Left lobe of liver (tissue), 2 donors: Measurements from ENCODE around the gene KIF2C. TPM values are rescaled to one million over a fixed set of nuclear protein-coding genes. Genes with fewer than 3 reads are reported as not detected.
"Not testable (repeated sequence)": the region's sequence is repeated elsewhere in the genome, so short reads cannot be mapped to it uniquely, and the experiment has no call there.

Experiments used
- ATAC-seq: fragments of 200-7000 bp; cut with Tn5 transposase; one replicate; pipeline ENCODE4 v1.9.1; 2020; ENCODE audit warnings: mild to moderate bottlenecking, moderate library complexity
- DNase-seq: peaks from one replicate; pipeline ENCODE4 v3.0.0-alpha.2; 2020; ENCODE audit warnings: low spot score
- total RNA-seq: library from RNA; stranded (reverse); gene quantifications from one replicate; pipeline ENCODE4 v1.2.1, GENCODE V29; 2021
- donor health status: DM: no; HTN: no; CAD: no; lungs with moderate emphysema.
- donor health status: DM: no; HTN: yes; CAD: no.

KIF2C gene
- total RNA-seq, 1 donor from 2014 or later, result 0.73 TPM

DNA sequence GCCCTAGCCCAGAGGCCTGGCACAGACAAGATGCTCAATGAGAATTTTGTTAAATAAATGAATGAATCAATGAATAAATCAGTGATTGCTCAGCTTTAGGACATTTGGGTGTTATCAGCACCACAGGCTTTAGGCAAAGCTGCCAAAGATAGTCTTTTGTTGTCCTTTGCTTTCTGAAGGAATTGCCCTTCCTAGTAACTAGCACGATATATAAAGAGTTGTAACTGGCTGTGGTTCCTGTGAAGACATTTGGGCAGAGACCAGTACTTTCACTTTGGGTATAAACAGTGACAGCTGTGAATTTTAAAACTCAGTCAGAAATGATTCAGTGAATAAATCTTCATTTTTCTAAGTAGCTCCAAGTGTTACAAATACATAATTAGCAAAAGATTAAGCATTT is 22.0 kb upstream of the KIF2C start:
- DNase-seq, result no peak

DNA sequence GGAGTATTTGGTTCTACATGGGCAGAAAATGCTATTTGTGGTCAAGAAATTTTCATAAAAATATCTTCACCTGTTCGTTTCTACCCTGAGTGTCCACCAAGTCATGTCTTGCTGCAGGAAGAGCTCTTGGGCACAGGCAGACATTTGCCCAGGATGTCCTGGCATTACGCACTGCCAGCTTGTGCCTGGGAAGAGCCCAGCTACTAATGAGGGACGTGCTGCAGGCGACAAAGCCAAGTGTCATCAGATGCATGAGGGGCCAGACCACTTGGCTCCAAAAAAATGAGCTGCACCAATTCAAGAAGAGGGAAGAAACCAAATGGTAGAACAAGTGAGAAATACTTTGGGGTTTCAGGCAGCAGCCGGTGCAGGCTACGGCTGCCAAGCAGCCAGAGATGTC is 21.5 kb upstream of the KIF2C start:
- DNase-seq (no peak), ATAC-seq (no peak)

More for the DNA sequence above, 22.0 kb upstream of the KIF2C start:
- no peak for ATAC-seq

DNA sequence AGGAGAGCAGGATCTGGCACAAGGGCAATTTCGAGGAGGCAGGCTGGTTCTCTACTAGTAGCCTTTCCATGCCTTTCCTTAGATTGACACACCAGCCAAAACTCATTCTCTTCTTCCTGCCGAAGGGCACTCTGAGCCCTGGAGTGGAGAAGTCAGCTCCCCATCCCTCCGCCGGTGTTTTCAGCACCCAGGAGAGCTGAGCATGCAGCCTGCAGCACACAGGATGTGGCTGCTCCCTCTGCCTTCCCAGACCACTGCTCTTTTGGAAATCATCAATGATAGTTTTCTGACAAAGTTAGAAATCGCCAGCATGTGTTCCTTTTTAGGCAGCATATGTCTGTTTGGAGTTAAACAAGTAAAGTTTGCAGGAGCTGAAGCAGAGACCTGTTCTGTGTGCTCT is 20.3 kb upstream of the KIF2C start:
- no peak for ATAC-seq
- DNase-seq, result no peak

DNA sequence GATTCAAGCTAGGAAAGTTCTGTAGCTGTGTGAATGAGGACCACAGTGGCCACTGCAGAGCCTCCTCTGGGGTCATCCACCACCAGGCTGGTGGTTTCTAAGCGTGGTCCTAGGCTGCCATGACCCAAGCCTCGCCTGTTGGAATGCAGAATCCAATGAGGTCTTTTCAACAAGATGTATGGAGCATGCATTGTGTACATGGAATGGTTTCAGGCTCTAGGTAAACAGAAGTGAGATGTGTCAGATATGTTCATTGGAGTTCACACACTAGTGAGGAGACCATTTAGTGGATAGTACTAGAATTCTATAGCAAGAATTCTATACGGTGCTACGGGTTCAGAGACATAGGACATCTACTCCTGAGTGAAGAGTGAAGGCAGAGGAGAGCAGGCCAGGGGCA is 19.4 kb upstream of the KIF2C start:
- DNase-seq (no peak), ATAC-seq (no peak)

DNA sequence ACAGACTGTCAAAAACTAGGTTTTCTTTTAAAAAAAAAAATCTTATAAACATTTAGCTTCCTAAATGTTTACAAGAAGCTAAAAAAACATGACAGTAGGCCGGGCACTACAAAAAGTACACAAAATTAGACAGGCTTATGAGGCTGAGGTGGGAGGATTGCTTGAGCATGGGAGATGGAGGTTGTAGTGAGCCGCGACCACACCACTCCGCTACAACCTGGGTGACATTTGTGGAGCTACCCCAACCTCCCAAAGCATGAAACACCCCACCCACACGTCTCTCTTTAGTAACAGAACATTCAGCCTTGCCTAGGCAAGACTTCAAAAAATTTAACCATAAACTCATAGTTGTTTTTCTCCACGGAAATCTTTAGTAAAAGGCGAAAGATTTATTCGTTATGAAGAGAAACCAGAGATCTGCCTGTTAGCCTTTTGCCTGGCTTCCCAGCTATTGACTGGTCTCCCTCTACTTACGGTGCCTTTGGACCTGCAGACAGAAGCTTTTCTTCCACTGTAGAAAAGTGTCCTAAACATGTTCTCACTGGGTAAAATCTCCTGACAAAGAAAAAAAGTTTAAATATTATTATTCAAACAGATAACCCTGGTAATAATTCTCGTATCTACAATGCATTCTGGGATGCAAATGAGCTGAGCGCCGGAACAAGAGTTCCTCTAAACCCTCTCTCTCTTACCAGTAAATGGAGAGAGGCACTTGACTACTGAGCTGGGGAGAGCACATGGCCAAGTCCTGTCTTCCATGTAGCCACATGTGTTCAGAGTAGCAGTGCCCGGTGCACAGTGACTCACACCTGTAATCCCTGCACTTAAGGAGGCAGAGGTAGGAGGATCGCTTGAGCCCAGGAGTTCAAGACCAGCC is 17.9 kb upstream of the KIF2C start:
- DNase-seq (no peak), ATAC-seq (peak; percentile 44)

DNA sequence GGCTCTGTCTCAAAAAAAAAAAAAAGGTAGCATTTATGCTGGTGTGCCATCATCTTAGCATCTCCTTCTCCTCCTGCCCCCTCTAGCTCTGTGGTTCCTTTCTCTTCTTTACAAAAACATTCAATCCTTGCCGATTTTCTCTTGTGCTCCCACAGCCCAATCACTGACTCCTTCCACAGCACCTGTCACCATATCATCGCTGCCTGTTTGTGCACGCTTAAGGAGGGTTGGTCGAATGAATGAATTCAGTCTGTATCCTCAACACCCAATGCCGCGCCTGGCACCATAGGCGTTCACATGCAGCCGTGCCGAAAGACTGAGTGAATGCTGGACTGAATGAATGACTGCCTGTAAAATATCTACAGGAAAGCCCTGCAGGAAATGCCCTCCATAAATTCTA is 16.6 kb upstream of the KIF2C start:
- no peak for ATAC-seq

DNA sequence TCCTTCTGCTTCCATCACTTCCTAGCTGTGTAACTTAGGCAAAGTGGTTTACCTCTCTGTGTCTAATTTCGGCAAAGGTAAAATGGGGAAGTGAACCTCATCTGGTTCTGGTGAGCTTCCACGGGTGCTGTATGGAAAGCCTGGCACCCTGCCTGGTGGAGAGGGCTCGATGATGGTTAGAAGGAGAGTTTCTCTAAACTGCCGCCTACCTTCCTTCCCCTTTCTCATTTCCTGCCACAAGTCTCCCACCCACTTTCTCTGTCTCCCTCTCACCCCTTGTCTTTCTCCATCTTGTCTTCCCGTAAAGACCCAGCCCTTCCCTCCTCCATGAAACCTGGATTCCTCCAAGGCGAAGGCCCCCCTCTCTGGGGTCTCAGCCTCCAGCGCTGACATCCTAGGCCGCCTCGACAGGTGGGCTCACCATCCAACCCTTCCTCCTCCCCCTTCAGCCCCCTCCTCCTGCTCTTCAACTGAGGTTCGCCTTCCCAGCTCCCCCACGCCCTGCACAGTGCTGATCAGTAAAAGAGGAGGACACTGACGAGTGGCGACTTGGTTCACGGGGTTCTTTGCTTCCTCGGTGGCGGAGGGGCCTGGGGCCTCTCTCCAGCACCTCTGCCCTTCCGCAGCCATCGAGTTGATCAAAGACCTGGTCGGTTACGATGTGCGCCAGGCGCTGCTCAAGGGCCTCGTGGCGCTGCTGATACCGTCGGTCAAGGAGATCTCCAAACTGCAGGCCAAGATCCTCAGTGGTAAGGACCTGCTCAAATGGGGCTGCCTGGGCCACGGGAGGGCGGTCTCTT is 15.9 kb upstream of the KIF2C start:
- ATAC-seq (no peak), DNase-seq (no peak)

More for the DNA sequence above, 16.6 kb upstream of the KIF2C start:
- DNase-seq, result no peak

DNA sequence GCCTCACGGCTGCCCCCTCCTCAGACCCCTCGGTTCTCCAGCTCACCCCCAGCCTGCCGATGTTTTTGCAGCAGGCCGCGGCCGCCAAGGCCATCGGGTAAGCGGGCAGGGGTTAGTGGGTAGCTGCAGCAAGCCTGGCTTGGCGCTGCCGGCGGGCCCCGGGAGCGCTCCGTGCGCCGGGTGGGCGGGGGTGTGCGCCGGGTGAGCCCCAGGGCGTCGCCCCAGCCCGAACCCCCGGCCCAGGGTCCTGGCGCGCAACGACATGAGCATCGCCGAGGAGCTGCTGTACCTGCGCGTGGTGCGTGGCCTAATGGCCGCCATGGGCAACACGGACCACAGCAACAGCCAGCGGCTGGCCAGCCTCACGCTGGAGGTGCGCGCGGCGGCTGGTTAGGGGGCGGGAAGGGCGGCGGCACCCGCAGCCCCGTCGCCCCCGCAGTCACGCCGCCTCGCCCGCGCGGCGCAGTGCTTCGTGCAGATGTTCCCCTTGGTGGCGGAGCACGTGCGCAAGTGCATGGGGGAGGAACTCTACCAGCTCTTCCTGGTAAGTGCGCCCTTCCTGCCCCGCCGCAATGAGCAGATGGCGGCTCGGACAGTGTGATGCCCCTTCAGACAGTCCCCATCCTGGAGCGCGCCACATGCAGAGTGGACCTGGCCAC is 15.2 kb upstream of the KIF2C start:
- no peak for DNase-seq

DNA sequence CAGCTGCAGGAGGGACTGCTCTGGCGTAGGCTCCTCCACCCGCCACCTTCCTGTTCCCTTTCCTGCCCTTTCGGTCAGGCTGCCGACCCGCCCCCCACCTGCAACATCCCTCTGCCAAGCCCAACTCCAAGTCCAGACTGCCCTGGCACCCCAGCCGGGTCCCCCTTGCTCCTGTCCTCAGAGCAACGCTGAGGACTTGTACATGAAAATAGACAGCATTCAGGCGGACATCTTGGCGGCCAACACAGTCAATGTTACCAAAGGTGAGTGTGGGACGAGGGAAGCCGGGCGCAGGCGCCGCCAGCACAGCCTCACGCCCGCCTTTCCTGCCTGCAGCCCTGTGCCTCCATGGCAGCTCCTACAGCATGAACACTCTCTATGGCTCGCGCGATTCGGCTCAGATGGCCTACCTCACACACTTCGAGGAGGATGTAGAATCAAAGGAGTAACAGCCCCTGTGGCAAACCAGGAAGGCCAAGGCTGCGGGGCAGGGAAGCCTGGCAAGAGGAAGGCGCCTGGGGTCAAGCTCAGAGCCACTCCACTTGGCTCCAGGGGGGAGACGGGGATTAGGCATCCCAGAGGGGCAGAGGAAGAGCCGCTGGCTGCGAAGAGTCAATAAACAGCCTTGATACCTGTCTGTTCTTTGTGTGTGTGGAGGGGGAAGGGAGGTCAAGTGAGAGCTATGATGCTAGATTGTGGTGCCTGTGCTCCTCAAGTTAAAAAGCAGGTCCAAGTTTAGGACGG is 14.5 kb upstream of the KIF2C start:
- ATAC-seq, result no peak
- no peak for DNase-seq

More for the DNA sequence above, 15.2 kb upstream of the KIF2C start:
- ATAC-seq, result no peak

DNA sequence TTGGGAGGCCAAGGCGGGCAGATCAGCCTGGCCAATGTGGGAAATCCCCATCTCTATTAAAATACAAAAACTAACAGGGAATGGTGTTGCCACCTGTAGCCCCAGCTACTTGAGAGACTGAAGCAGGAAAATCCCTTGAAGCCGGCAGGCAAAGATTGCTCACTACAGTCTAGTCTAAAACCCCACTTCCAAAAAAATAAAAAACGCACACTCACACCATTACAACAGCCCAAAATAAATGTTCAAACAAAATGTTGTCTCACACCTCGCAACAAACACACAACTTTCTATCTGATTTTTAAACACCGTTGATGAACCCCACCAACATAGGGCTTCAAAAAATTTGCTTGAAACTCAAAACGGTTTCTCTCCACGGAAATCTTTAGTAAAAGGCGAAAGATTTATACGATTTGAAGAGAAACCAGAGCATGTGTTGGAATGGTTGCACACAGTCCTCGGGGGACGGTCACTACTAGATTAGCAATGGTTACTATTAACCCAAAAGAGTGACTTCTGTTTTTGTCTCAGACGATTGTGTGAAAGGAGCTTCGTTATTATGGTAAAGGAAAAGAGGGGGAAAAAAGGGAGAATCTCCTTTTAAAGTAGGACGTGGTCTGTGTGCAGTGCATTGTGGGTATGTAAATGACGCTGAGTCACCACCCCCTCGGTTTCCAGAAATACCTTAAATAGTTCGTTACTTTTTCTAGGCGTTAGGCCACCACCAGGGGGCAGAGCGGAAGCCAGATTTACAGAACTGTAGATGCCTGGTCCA is 8.7 kb upstream of the KIF2C start, which contains the start of gene RNU5D-1:
RNU5D-1 (minus strand) TSS at position 430 of the 772 bp plus-strand sequence.
- peak; percentile 94 for DNase-seq
- peak; percentile 92 for ATAC-seq

DNA sequence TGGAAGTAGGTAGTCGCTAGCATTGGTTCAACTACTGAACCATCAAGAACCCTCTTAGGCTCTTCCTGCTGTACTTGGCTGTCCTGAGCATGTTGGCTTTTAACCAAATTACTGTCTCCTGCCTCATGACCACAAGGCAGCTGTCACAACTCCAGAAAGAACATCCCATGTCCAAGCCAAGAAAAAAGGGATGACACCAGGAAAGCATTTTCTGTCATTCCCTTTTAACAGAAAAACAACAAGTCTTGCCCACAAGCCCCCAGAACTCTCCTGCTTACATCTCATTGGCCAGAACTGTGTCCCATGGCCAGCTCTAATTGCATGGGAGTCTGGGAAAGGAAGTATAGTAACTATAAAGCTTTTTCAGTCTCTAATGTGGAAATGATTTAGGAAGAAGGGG is 6.3 kb upstream of the KIF2C start:
- DNase-seq (no peak), ATAC-seq (no peak)

DNA sequence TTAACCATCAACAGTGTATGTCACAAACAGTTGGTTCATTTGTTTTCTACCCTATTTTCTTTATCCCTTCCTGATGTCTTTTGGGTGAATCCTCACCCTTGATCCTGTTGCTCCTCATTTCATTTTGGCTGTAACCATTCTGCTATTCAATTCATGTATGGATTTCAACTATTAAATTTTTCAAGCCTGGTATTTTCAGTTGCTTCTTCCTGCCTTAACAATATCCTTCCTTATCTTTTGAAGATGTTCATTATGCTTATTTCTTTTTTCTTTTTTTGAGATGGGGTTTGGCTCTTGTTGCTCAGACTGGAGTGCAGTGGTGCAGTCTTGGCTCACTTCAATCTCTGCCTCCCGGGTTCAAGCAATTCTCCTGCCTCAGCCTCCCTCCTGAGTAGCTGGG is 5.9 kb upstream of the KIF2C start:
- DNase-seq (no peak), ATAC-seq (no peak)

DNA sequence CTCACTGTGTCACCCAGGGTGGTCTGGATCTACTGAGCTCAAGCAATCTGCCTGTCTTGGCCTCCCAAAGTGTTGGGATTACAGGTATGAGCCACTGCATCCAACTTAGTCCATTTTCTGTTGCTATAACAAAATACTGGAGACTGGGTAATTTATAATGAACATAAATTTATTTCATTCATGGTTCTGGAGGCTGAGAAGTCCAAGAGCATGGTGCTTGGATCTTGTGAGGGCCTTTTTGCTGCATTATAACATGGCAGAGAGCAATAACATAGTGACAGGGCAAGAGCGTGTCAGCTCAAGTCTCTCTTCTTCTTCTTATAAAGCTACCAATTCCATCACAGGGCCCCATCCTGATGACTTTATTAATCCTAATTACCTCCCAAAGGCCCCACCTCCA is 3.6 kb upstream of the KIF2C start:
- ATAC-seq (no peak), DNase-seq (no peak)

DNA sequence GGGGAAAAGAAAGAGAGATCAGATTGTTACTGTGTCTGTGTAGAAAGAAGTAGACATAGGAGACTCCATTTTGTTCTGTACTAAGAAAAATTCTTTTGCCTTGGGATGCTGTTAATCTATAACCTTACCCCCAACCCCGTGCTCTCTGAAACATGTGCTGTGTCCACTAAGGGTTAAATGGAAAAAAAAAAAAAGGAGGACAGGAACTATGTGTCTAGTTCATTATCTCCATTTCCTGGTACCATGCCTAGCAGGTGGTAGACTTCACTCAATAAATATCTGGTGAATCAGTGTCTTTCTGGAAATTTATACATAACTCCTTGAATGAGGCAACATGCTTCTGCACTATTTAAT is 707 bp upstream of the KIF2C start:
- ATAC-seq, DNase-seq: not testable (repeated sequence)

DNA sequence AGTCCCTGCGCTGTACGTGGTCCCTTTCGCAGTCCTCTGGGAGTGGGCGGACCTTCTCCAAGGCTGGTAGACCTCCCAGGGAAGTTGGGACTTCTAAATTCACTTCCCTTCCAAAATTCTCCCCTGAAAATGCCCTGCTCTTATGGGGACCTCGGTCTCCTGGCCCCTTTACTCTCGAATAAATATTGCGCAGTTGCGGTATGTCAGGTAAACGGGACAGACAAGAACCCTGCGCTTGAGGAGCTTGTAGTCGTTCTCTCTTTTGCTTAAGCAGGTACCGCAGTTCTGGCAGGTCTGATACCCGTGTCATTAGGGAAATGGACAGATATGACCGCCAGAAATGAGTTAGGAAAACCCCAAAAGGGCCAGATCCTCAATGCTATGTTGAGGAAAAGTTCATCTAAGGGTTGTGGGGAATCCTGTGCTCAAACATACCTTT is 561 bp downstream of the KIF2C start:
- no peak for ATAC-seq
- DNase-seq, result no peak

DNA sequence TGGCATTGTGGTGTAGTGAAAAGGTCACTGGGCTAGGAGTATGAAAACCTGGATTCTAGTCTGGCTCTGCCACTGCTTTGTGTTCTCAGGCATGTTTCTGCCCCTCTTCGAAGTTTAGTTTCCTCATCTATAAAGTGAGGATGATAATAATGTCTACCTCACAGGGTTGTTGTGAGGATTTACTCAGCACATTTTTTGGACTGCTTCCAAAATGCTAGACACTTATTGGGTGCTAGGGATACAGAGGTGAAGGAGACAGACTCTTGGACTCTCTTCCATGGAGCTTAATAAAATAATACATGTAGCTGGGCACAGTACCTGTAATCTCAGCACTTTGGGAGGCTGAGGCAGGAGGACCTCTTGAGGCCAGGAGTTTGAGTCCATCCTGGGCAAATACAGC is 3.6 kb downstream of the KIF2C start:
- no peak for ATAC-seq
- DNase-seq, result no peak

DNA sequence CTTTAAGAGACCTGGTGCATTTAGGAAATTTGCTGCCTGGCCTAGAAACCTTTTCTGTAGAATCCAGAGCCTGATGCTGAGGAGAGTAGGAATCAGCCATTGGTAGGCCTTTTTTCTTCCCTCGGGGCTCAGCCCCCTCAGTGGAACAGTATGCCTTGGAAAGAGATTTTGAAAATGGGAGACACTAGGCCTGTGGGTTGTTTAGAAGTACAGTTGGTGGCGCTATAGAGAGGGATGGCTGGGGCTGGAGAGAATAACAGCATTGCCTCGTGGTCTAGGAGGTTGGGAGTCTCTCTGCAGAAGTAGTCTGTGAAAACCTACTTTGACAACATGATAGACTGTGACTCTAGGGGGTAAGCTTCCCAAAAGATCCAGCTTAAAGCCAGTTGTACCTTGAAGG is 8.2 kb downstream of the KIF2C start:
- DNase-seq, result no peak

DNA sequence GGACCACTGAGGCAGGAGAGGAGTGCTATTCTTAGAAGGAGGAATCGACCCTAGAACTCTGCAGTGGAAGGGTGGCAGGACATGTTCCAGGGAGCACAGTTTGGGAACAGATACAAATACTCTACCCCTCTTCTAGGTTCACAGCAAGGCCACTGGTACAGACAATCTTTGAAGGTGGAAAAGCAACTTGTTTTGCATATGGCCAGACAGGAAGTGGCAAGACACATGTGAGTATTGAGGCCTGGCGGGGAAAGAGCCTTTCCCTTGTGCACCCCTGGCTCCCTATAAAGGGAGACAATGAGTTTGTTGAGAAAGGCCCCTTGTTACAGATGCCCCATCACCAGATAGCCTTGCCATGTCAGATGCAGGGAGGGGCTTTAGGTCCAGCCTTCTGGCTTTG is 17.8 kb downstream of the KIF2C start:
- ATAC-seq, result no peak
- DNase-seq, result no peak

More for the DNA sequence above, 8.2 kb downstream of the KIF2C start:
- no peak for ATAC-seq

DNA sequence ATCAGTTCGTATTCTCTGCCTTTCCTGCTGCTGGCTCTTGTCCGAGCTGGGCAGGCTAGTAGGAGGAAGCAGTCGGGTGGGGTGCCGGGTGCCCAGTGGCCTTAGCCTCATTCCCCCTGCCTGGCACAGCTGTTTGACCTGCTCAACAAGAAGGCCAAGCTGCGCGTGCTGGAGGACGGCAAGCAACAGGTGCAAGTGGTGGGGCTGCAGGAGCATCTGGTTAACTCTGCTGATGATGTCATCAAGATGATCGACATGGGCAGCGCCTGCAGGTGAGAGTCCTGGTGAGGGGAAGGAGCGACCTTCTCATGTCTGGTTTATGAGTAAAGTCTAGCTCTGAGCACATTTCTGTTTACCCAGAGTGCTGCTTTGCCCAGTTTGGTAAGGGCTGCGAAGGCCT is 19.4 kb downstream of the KIF2C start:
- DNase-seq (no peak), ATAC-seq (no peak)

DNA sequence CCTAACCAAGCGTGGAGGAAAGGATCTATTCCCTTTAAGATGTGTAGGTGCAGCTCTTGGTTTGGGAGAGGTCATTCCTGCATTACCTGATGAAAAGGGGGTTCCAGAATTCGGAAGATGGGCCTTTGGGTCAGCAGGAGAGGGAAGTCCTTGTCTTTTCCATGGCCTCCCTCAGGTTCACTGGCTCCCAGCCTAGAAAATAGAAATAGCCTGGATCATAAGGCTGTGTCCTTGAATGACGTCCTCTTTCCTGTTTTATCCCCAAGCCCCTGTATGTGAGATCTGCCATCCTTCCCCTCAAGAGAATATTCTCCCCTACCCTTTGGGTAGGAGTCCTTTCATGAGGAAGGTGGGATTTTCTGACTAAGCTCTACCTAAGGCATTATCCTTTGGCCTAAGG is 21.2 kb downstream of the KIF2C start:
- DNase-seq, result no peak
- ATAC-seq, result no peak
